GM12878 (cell line): Measurements from ENCODE around the gene PAQR8. TPM values are rescaled to one million over a fixed set of nuclear protein-coding genes. Genes with fewer than 3 reads are reported as not detected.

ENCODE experiments used
- BMI1 ChIP-seq: fragments of 450-650 bp; IDR thresholded peaks from 2 replicates; pipeline ENCODE4 v1.6.1; 2016; ENCODE audit warnings: mild to moderate bottlenecking, moderate library complexity, borderline replicate concordance
- CHD1 ChIP-seq: IDR thresholded peaks from 2 replicates; pipeline ENCODE4 v1.6.1; 2012; ENCODE audit warnings: low read depth, low read length, improper control_type of control experiment
- E2F4 ChIP-seq: IDR thresholded peaks from 2 replicates; pipeline ENCODE4 v1.6.1; 2012; ENCODE audit warnings: low read depth, low read length, improper control_type of control experiment
- ESRRA ChIP-seq: IDR thresholded peaks from 2 replicates; pipeline ENCODE4 v1.6.1; 2012; ENCODE audit warnings: mild to moderate bottlenecking, low read length, improper control_type of control experiment
- FOS ChIP-seq: IDR thresholded peaks from 3 replicates; pipeline ENCODE4 v1.6.1; 2011; ENCODE audit warnings: borderline replicate concordance; ENCODE audit not compliant: insufficient read length; ENCODE audit errors: extremely low read depth
- NR2C2 ChIP-seq: IDR thresholded peaks from 2 replicates; pipeline ENCODE4 v1.6.1; 2011; ENCODE audit warnings: borderline replicate concordance, low read depth; ENCODE audit not compliant: control insufficient read depth, insufficient read length
- SMAD1 ChIP-seq: fragments of 450-650 bp; IDR thresholded peaks from 2 replicates; pipeline ENCODE4 v1.6.1; 2018; ENCODE audit warnings: mild to moderate bottlenecking, low read depth; ENCODE audit not compliant: partially characterized antibody
- SRF ChIP-seq, 2 experiments: IDR thresholded peaks; 2 replicates each; pipeline ENCODE4 v1.6.1; 2011; ENCODE audit warnings: low read depth in 2 of 2, low read length in 2 of 2, mild to moderate bottlenecking in 1 of 2, moderate library complexity in 1 of 2
- STAT1 ChIP-seq: fragments of 450-650 bp; conservative IDR thresholded peaks from 2 replicates; pipeline ENCODE4 v1.6.1; 2014; ENCODE audit warnings: antibody characterized with exemption, mild to moderate bottlenecking
- TAF1 ChIP-seq: IDR thresholded peaks from 2 replicates; pipeline ENCODE4 v1.6.1; 2011; ENCODE audit warnings: mild to moderate bottlenecking, low read depth, low read length, borderline replicate concordance
- YBX1 ChIP-seq: fragments of 450-650 bp; IDR thresholded peaks from 2 replicates; pipeline ENCODE4 v1.6.1; 2016; ENCODE audit warnings: antibody characterized with exemption
- ZNF592 ChIP-seq: fragments of 450-650 bp; IDR thresholded peaks from 2 replicates; pipeline ENCODE4 v1.6.1; 2017; ENCODE audit warnings: mild to moderate bottlenecking, moderate library complexity
- polyA plus RNA-seq, 11 experiments: library from polyadenylated mRNA; depleted of rRNA in 4 of 11; unstranded in 6 of 11; stranded (reverse) in 5 of 11; fragments of >200 nt; fragmentation: Nextera tagmentation in 4 of 11; fragmentation: Illumina TruSeq in 1 of 11; extraction: Ambion mirVana in 4 of 11; extraction: Trizol in 1 of 11; gene quantifications; 1 replicate in 1 of 11; 2 replicates in 10 of 11; pipeline versions ENCODE4 v1.2.1 to v1.2.3, GENCODE V29; 2011 to 2016; ENCODE audit warnings: inconsistent platforms in 2 of 11, missing spikeins in 2 of 11, low read depth in 1 of 11
- total RNA-seq, 4 experiments: library from RNA; depleted of rRNA in 3 of 4; stranded (reverse); fragments of >200 nt in 3 of 4; fragmentation: Illumina TruSeq in 1 of 4; extraction: Trizol in 1 of 4; gene quantifications; 2 replicates each; pipeline versions ENCODE4 v1.2.1 to v1.2.3, GENCODE V29; 2013 to 2021
- TF ChIP-seq, protein P1 (sequence below): IDR thresholded peaks from 2 replicates; pipeline ENCODE4 v1.6.1; 2012; ENCODE audit warnings: low read depth, low read length, improper control_type of control experiment

PAQR8 gene
- total and polyA plus RNA-seq, 10 of the 15 experiments (the other 5 are each of a cell fraction or from before 2014, with no cell fraction given) = 3.9 to 22.4 (median 14.6) TPM

DNA sequence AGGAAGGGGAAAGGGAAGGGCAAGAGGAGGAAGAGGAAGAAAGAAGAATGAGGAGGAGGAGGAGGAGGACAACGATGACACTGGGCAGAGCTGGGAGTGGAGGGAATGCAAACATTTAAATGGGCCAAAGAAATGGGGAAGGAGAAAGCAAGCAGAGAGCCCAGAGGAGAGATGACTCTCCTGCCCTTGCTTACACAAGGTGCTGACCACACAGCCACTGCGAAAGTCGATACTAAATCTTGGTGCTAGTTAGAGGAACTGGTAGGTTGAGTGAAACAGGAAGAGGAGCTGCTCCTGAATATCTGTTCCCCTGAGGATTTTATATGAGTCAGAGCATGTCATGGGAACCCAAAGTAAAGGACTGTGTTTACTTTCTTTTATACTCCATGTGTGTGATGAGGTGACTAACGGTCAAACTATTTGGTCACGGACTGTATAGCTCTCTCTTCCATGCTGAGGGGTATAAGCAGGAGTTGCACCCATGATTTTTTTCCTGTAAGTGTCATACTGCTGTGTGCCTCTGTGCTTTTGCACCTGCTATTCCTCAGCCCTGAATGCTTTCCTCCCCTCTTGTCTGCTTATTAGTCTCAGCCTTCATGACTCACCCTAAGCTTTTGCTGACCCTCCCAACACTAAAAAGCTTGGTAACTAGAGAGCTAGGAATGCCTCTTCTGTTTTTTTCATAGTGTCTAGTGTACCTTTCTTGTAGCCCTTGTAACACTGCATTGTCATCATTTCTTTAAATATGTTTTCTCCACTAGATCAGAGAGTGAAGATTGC lies 9.5 kb upstream of the PAQR8 start (continued):
- no peak for TF ChIP-seq ZNF592
- TF ChIP-seq E2F4 = no peak
- TF ChIP-seq TAF1 = no peak
- TF ChIP-seq NR2C2 = no peak
- no peak for TF ChIP-seq STAT1
- no peak for TF ChIP-seq ESRRA
- TF ChIP-seq, protein P1, sequence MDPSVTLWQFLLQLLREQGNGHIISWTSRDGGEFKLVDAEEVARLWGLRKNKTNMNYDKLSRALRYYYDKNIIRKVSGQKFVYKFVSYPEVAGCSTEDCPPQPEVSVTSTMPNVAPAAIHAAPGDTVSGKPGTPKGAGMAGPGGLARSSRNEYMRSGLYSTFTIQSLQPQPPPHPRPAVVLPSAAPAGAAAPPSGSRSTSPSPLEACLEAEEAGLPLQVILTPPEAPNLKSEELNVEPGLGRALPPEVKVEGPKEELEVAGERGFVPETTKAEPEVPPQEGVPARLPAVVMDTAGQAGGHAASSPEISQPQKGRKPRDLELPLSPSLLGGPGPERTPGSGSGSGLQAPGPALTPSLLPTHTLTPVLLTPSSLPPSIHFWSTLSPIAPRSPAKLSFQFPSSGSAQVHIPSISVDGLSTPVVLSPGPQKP = no peak
- no peak for TF ChIP-seq SRF (IDR thresholded peaks at IDR 0.05; ENCODE audit: low read depth in 2 of 2, low read length in 2 of 2)
- 0 out of 2 replicates have a peak, but pooled peaks have one; percentile 39 for TF ChIP-seq YBX1
- TF ChIP-seq FOS = no peak
- no peak for TF ChIP-seq CHD1
- no peak; the same call in 1 of the 2 replicates for TF ChIP-seq BMI1
- no peak for TF ChIP-seq SMAD1
